Trophoblast cell (in vitro differentiated cells and primary cell): ENCODE results near the gene CFAP91.

Experiments
- DNase-seq, 2 donors: peaks; one replicate each; pipeline ENCODE4 v3.0.0-alpha.2; 2016
- H2AFZ ChIP-seq: 2 replicates; pipeline ENCODE4 v1.6.1; 2013; ENCODE audit warnings: low read length, moderate library complexity, mild to moderate bottlenecking; ENCODE audit not compliant: insufficient read depth, poor library complexity
- H2AK5ac ChIP-seq: 2 replicates; pipeline ENCODE4 v1.6.1; 2013; ENCODE audit warnings: mild to moderate bottlenecking, low read length
- H2BK120ac ChIP-seq: 2 replicates; pipeline ENCODE4 v1.6.1; 2013; ENCODE audit warnings: low read length, mild to moderate bottlenecking, moderate library complexity; ENCODE audit not compliant: insufficient read depth, poor library complexity
- H2BK12ac ChIP-seq: 2 replicates; pipeline ENCODE4 v1.6.1; 2013; ENCODE audit warnings: mild to moderate bottlenecking, low read length, moderate library complexity
- H2BK5ac ChIP-seq: 2 replicates; pipeline ENCODE4 v1.6.1; 2013; ENCODE audit warnings: low read length, low read depth, moderate library complexity, mild to moderate bottlenecking; ENCODE audit not compliant: poor library complexity
- H3K14ac ChIP-seq: 2 replicates; pipeline ENCODE4 v1.6.1; 2013; ENCODE audit warnings: mild to moderate bottlenecking, low read length
- H3K18ac ChIP-seq: 2 replicates; pipeline ENCODE4 v1.6.1; 2013; ENCODE audit warnings: mild to moderate bottlenecking, low read length
- H3K23ac ChIP-seq: 2 replicates; pipeline ENCODE4 v1.6.1; 2013; ENCODE audit warnings: low read length
- H3K27ac ChIP-seq: 2 replicates; pipeline ENCODE4 v1.5.1; 2013; ENCODE audit warnings: low read depth, mild to moderate bottlenecking, inconsistent platforms, low read length, moderate library complexity
- H3K27me3 ChIP-seq: 2 replicates; pipeline ENCODE4 v1.6.1; 2013; ENCODE audit warnings: inconsistent platforms, mild to moderate bottlenecking, low read length, moderate library complexity; ENCODE audit not compliant: insufficient read depth
- H3K36me3 ChIP-seq, 2 experiments: 1 replicate in 1 of 2; 2 replicates in 1 of 2; pipeline ENCODE4 v1.6.1; 2013; ENCODE audit warnings: low read length in 2 of 2, mild to moderate bottlenecking in 2 of 2, moderate library complexity in 1 of 2; ENCODE audit not compliant: insufficient read depth in 2 of 2, control insufficient read depth in 1 of 2
- H3K4ac ChIP-seq: 2 replicates; pipeline ENCODE4 v1.6.1; 2013; ENCODE audit warnings: low read depth, mild to moderate bottlenecking, low read length, moderate library complexity
- H3K4me1 ChIP-seq, 2 experiments: 1 replicate in 1 of 2; 2 replicates in 1 of 2; pipeline ENCODE4 v1.6.1; 2013; ENCODE audit warnings: low read length in 2 of 2, mild to moderate bottlenecking in 2 of 2, moderate library complexity in 1 of 2; ENCODE audit not compliant: insufficient read depth in 2 of 2, control insufficient read depth in 1 of 2
- H3K4me2 ChIP-seq: 2 replicates; pipeline ENCODE4 v1.6.1; 2013; ENCODE audit warnings: inconsistent platforms, mild to moderate bottlenecking, low read length, moderate library complexity
- H3K4me3 ChIP-seq: 2 replicates; pipeline ENCODE4 v1.5.1; 2013; ENCODE audit warnings: mild to moderate bottlenecking, low read depth, low read length, inconsistent platforms
- H3K79me1 ChIP-seq: one replicate; pipeline ENCODE4 v1.6.1; 2013; ENCODE audit warnings: low read length
- H3K79me2 ChIP-seq: 2 replicates; pipeline ENCODE4 v1.6.1; 2013; ENCODE audit warnings: low read length, mild to moderate bottlenecking; ENCODE audit not compliant: control insufficient read depth, insufficient read depth, poor library complexity
- H3K9ac ChIP-seq: 2 replicates; pipeline ENCODE4 v1.6.1; 2013; ENCODE audit warnings: mild to moderate bottlenecking, low read length
- H3K9me3 ChIP-seq: 2 replicates; pipeline ENCODE4 v1.6.1; 2013; ENCODE audit warnings: low read depth, mild to moderate bottlenecking, control low read depth, inconsistent platforms, low read length; ENCODE audit not compliant: insufficient read depth
- H4K12ac ChIP-seq: 2 replicates; pipeline ENCODE4 v1.6.1; 2013; ENCODE audit warnings: low read depth, mild to moderate bottlenecking, low read length, moderate library complexity
- H4K8ac ChIP-seq: 2 replicates; pipeline ENCODE4 v1.6.1; 2013; ENCODE audit warnings: low read depth, mild to moderate bottlenecking, low read length, moderate library complexity
- H4K91ac ChIP-seq: one replicate; pipeline ENCODE4 v1.6.1; 2013; ENCODE audit warnings: low read depth, mild to moderate bottlenecking, low read length, moderate library complexity
- WGBS: extraction: QIAGEN DNeasy Blood & Tissue Kit; methylation state at CpG from one replicate; pipeline ENCODE4 v1.1.7; 2013; ENCODE audit warnings: missing lambda C conversion rate; ENCODE audit not compliant: insufficient read length, insufficient coverage; ENCODE audit errors: extremely low coverage; 5-methylcytosine and 5-hydroxymethylcytosine counted together

CFAP91 gene

DNA sequence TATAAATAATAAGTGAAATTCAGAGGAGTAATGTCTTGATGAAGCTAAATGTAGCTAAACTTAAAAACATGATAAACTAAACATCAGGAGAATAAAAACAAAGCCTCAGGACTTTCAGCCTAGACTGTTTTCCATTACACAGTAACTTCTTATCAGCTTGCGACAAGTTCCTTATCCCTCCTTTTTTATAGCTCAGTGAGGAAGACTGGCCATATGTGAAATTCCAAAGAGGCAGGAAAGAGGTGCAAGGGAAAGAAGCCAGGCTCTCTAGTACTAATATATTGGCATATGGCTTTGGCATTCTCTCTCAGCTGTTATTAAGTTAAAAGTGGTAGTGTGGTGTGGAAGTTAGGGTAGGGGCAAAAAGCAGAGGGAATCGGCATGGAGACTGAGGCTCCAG, 30.0 kb upstream of the CFAP91 start:
- Histone ChIP-seq H3K4me2 (no peak overlapping the region), H3K79me2 (peaks cover 4% of the 10 kb centered on the region), H4K12ac (no peak overlapping the region), H3K79me1 (peaks cover 5% of the 10 kb centered on the region), H4K91ac (no peak overlapping the region), H3K27me3 (no peaks in the 10 kb centered on the region), H3K9me3 (peaks cover 3% of the 10 kb centered on the region), H3K23ac (no peak overlapping the region), H3K4me3 (no peak overlapping the region), H2AK5ac (no peak overlapping the region), H3K36me3 (peaks cover 9 to 17% of the 10 kb centered on the region in 2 experiments), H2AFZ (no peak overlapping the region), H2BK5ac (no peak overlapping the region), H3K4ac (no peak overlapping the region), H3K9ac (no peak overlapping the region), H2BK12ac (no peak overlapping the region), H3K27ac (no peak overlapping the region), H3K14ac (no peak overlapping the region), H2BK120ac (no peak overlapping the region), H3K4me1 (peaks cover 0 to 3% of the 10 kb centered on the region in 2 experiments), H3K18ac (no peak overlapping the region), H4K8ac (no peak overlapping the region)
- DNase-seq: no peak
- WGBS: no CpG with 5 or more reads among the region's 2 CpGs

DNA sequence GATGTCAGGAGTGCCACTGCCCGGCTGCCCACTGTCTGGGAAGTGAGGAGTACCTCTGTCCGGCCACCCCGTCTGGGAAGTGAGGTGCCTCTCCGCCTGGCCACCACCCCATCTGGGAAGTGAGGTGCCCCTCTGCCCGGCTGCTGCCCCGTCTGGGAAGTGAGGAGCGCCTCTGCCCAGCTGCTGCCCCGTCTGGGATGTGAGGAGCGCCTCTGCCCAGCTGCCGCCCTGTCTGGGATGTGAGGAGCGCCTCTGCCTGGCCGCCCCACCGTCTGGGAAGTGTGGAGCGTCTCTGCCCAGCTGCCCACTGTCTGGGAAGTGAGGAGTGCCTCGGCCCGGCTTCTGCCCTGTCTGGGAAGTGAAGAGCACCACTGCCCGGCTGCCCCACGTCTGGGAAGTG, 28.9 kb upstream of the CFAP91 start:
- Histone ChIP-seq H3K36me3 (peaks cover 9 to 16% of the 10 kb centered on the region in 2 experiments), H4K12ac (no peak overlapping the region), H3K18ac (no peak overlapping the region), H3K4ac (no peak overlapping the region), H4K8ac (no peak overlapping the region), H3K14ac (no peak overlapping the region), H2AFZ (no peak overlapping the region), H3K27ac (no peak overlapping the region), H3K27me3 (no peaks in the 10 kb centered on the region), H3K23ac (no peak overlapping the region), H2BK12ac (no peak overlapping the region), H3K9me3 (peaks cover 3% of the 10 kb centered on the region), H3K4me1 (peaks cover 0 to 3% of the 10 kb centered on the region in 2 experiments), H3K79me2 (peaks cover 4% of the 10 kb centered on the region), H3K4me3 (no peak overlapping the region), H3K79me1 (peaks cover 5% of the 10 kb centered on the region), H4K91ac (no peak overlapping the region), H2AK5ac (no peak overlapping the region), H2BK5ac (no peak overlapping the region), H3K9ac (no peak overlapping the region), H2BK120ac (no peak overlapping the region), H3K4me2 (no peak overlapping the region)
- whole genome bisulfite sequencing: no CpG with 5 or more reads among the region's 18 CpGs
- DNase-seq: no peak

- H3K4ac ChIP-seq: peak overlapping the region; percentile 52
- peak overlapping the region; percentile 57 for H3K4me2 ChIP-seq
- no peak overlapping the region for H2BK5ac ChIP-seq
- no peak overlapping the region for H2AFZ ChIP-seq
- no peak overlapping the region for H3K23ac ChIP-seq
- H3K18ac ChIP-seq: no peak overlapping the region
- peaks cover 3% of the 10 kb centered on the region for H3K9me3 ChIP-seq
- H2BK120ac ChIP-seq: no peak overlapping the region
- H4K91ac ChIP-seq: no peak overlapping the region
- no peak overlapping the region for H3K27ac ChIP-seq
- no peaks in the 10 kb centered on the region for H3K27me3 ChIP-seq
- no peak overlapping the region for H2AK5ac ChIP-seq
- no peak overlapping the region for H2BK12ac ChIP-seq
- peaks cover 10% of the 10 kb centered on the region for H3K79me1 ChIP-seq
- peaks cover 2 to 6% of the 10 kb centered on the region in 2 experiments for H3K4me1 ChIP-seq
- no peak for DNase-seq
- no CpG with 5 or more reads among the region's 5 CpGs for WGBS
- H3K36me3 ChIP-seq: peaks cover 9 to 16% of the 10 kb centered on the region in 2 experiments
- peaks cover 4% of the 10 kb centered on the region for H3K79me2 ChIP-seq
- H3K9ac ChIP-seq: no peak overlapping the region
- no peak overlapping the region for H4K8ac ChIP-seq
- no peak overlapping the region for H3K14ac ChIP-seq
- no peak overlapping the region for H4K12ac ChIP-seq
- no peak overlapping the region for H3K4me3 ChIP-seq
Measured at GRCh38 chr3:119675188-119675874, 27.5 kb upstream of the CFAP91 start.

GRCh38 chr3:119676020-119676419, 26.8 kb upstream of the CFAP91 start:
- Histone ChIP-seq H4K12ac (no peak overlapping the region), H2BK120ac (no peak overlapping the region), H3K4me2 (peak overlapping the region; percentile 57), H3K14ac (no peak overlapping the region), H3K79me1 (peaks cover 10% of the 10 kb centered on the region), H3K9ac (no peak overlapping the region), H3K79me2 (peaks cover 4% of the 10 kb centered on the region), H4K91ac (no peak overlapping the region), H3K4ac (peak overlapping the region; percentile 52), H2AFZ (no peak overlapping the region), H2BK5ac (no peak overlapping the region), H3K27me3 (no peaks in the 10 kb centered on the region), H2BK12ac (no peak overlapping the region), H2AK5ac (no peak overlapping the region), H3K18ac (no peak overlapping the region), H3K4me3 (no peak overlapping the region), H3K23ac (no peak overlapping the region), H3K9me3 (peaks cover 3% of the 10 kb centered on the region), H3K4me1 (peaks cover 2 to 6% of the 10 kb centered on the region in 2 experiments), H3K36me3 (peaks cover 9 to 16% of the 10 kb centered on the region in 2 experiments), H3K27ac (no peak overlapping the region), H4K8ac (no peak overlapping the region)
- WGBS: no CpG with 5 or more reads among the region's 1 CpG
- DNase-seq: no peak
